ENCODE data around the gene RGR.

The RGR gene, protein sequence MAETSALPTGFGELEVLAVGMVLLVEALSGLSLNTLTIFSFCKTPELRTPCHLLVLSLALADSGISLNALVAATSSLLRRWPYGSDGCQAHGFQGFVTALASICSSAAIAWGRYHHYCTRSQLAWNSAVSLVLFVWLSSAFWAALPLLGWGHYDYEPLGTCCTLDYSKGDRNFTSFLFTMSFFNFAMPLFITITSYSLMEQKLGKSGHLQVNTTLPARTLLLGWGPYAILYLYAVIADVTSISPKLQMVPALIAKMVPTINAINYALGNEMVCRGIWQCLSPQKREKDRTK

DNA sequence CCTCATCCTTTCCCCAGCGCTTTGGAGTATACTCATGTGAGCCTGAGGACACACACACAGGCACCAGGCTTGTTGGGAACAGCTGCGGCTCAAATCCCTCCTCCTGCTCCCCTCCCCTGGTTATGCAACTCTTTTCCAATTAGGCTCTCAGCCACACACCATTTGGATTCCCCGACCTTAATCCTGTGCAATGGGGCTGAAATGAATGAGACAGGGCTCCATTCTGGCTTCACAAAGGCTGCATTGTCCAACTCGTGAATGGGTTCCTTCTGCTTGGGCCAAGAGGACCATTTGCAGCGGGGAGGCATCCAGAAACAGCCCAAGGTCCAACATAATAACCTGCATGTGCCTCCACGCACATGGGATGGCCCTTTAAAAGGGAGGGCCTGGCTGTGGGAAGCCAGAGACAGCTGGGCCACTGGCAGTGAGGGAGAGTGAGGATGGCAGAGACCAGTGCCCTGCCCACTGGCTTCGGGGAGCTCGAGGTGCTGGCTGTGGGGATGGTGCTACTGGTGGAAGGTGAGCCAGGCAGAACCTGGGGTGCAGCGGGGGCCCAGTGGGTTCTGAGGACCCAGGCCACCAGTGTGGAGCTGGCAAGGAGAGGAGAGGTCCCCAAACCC, at the start of gene RGR:
Gene RGR, plus strand, starts transcription at position 403 of the 620 bp plus-strand sequence. Its CDS starts 38 bp downstream, at position 441.
- Histone ChIP-seq H3K4me2 (no peak within 1 kb of the TSS), H3K36me3 (no peaks in the 10 kb centered on the region), H3K4me1 (no peaks in the 10 kb centered on the region), H4K20me1 (no peaks in the 10 kb centered on the region), H3K4me3 (no peak within 1 kb of the TSS), H3K9ac (no peak within 1 kb of the TSS), H3K27me3 (no peaks in the 10 kb centered on the region), H3K9me3 (replicated peaks in 1 of 11) (no peaks in the 10 kb centered on the region), H3K27ac (no peak within 1 kb of the TSS)
- TF ChIP-seq Cebpa-rat (IDR thresholded peaks at IDR 0.05), result no peak

DNA sequence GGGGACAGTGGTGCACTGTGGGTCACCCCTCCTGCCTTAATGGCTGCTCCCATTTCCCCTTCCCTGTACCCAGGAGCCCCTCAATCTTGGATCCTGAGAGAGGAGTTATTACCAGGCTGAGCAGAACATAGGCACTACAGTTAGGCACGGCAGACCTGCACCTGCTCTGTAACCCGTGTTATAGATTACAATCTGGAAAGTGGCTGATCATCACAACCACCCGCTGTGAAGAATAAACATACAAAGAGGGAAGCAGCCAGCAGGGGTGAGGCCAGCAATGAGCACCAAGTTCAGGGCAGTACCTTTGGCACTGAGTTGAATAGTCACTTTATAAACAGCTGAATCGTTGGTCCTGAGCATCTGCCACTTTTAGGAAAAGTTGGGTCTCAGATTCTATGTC, 48.8 kb upstream of the RGR start:
- H3K9me3 ChIP-seq (replicated peaks in 1 of 11), result peaks cover 0 to 5% (median 0%) of the 10 kb centered on the region in 11 experiments; a peak in 1 of 22 replicates
- no peaks in the 10 kb centered on the region for H3K36me3 ChIP-seq
- TF ChIP-seq Cebpa-rat (IDR thresholded peaks at IDR 0.05), result no peak
- no peak overlapping the region for H3K4me2 ChIP-seq
- H3K27me3 ChIP-seq, result peaks cover 36 to 51% (median 45%) of the 10 kb centered on the region in 11 experiments
- H3K9ac ChIP-seq, result no peak overlapping the region
- no peak overlapping the region for H3K4me3 ChIP-seq
- H3K27ac ChIP-seq, result no peak overlapping the region
- peaks cover 0 to 1% (median 0%) of the 10 kb centered on the region in 10 experiments; a peak in 4 of 20 replicates for H3K4me1 ChIP-seq
- H4K20me1 ChIP-seq, result peaks cover 0 to 8% (median 0%) of the 10 kb centered on the region in 11 experiments; a peak in 2 of 22 replicates

DNA sequence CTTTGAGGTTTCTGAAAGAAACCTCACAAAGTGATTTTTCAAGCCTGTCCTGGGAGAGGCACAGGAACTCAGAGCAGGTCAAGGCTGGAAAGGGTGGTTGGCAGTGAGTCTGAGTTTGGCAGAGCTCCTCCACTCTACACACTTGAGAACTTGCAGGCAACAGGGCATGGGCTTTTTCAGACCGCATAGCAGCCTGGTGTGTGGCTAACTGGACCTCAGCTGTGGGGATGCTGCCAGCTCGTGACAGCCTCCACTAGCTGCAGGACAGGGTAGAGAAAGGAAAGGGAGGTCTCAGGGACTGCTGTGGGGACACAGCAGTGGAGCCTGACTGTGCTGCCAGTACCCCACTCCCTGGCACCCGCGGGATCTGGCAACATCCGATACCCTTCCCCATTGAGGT, 47.9 kb upstream of the RGR start:
- no peaks in the 10 kb centered on the region for H3K36me3 ChIP-seq
- H3K9me3 ChIP-seq (replicated peaks in 1 of 11), result peaks cover 0 to 5% (median 0%) of the 10 kb centered on the region in 11 experiments; a peak in 1 of 22 replicates
- H3K27ac ChIP-seq, result no peak overlapping the region
- no peak overlapping the region for H3K4me3 ChIP-seq
- peaks cover 0 to 8% (median 0%) of the 10 kb centered on the region in 11 experiments; a peak in 2 of 22 replicates for H4K20me1 ChIP-seq
- TF ChIP-seq Cebpa-rat (IDR thresholded peaks at IDR 0.05), result no peak
- H3K4me2 ChIP-seq, result no peak overlapping the region
- peaks cover 36 to 51% (median 45%) of the 10 kb centered on the region in 11 experiments for H3K27me3 ChIP-seq
- H3K9ac ChIP-seq, result no peak overlapping the region
- peaks cover 0 to 7% (median 0%) of the 10 kb centered on the region in 10 experiments; a peak in 4 of 20 replicates for H3K4me1 ChIP-seq

DNA sequence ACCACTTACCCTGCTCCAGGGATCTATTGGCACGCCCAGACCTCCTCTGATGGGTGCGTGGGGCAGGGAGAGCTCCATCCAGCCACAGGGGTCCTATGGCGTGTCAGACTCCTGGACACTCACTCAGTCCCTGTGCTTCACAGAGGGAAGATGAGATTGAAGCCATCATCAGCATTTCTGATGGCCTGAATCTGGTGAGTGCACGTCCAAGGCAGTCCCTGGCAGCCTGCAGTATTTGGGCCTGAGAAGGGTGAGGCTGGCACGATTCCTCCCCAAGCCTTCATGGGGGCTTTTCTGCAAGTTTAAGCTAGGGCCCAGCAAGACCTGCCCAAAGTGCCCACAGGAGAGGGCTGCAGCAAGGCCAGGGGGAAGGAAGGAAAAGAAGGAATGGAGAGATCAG, 47.2 kb upstream of the RGR start:
- Histone ChIP-seq H3K4me2 (no peak overlapping the region), H3K9ac (no peak overlapping the region), H3K9me3 (replicated peaks in 1 of 11) (peaks cover 0 to 5% (median 0%) of the 10 kb centered on the region in 11 experiments; a peak in 1 of 22 replicates), H3K4me3 (no peak overlapping the region), H3K36me3 (no peaks in the 10 kb centered on the region), H3K27ac (no peak overlapping the region), H3K4me1 (peaks cover 0 to 7% (median 0%) of the 10 kb centered on the region in 10 experiments; a peak in 4 of 20 replicates), H3K27me3 (peaks cover 36 to 47% (median 43%) of the 10 kb centered on the region in 11 experiments), H4K20me1 (peaks cover 0 to 8% (median 0%) of the 10 kb centered on the region in 11 experiments; a peak in 2 of 22 replicates)
- TF ChIP-seq Cebpa-rat (IDR thresholded peaks at IDR 0.05), result no peak

DNA sequence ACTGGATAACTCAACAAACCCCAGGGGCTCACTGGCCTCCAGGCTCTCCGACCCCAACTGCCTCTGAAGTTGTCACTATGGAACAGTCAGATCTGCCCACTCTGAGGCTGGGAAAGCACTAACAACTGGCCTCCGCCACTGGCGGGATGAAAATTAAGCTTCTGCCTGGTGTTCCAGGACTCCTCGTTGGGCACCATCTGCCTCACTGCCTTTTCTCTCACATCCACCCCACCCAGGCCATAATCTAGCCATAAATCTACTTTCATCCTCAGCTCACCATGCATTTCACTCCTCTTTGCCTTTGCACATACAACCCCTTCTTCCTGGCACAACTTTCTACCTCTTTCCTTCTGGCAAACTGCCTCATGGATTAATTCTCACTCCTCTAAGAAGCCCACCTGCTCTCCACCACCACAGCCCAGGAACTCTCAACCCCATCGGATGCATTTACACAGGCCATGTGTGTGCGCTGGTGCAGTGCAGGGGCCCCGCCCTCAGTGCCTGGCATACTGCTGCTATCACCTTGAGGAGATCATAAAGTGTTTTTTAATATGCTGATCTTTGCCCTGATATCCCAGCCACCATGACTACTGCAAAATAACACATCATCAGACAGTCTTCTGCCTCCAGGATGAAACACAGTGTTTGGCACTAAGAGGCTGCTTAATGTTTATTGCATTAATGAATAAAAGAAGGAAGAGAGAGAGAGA, 46.5 kb upstream of the RGR start:
- Histone ChIP-seq H3K27me3 (peaks cover 30 to 40% (median 36%) of the 10 kb centered on the region in 11 experiments), H3K36me3 (no peaks in the 10 kb centered on the region), H4K20me1 (peaks cover 0 to 8% (median 0%) of the 10 kb centered on the region in 11 experiments; a peak in 2 of 22 replicates), H3K4me2 (no peak overlapping the region), H3K9me3 (replicated peaks in 1 of 11) (peaks cover 0 to 5% (median 0%) of the 10 kb centered on the region in 11 experiments; a peak in 1 of 22 replicates), H3K4me3 (no peak overlapping the region), H3K4me1 (peaks cover 0 to 7% (median 0%) of the 10 kb centered on the region in 10 experiments; a peak in 4 of 20 replicates), H3K9ac (no peak overlapping the region), H3K27ac (no peak overlapping the region)
- no peak for TF ChIP-seq Cebpa-rat (IDR thresholded peaks at IDR 0.05)

DNA sequence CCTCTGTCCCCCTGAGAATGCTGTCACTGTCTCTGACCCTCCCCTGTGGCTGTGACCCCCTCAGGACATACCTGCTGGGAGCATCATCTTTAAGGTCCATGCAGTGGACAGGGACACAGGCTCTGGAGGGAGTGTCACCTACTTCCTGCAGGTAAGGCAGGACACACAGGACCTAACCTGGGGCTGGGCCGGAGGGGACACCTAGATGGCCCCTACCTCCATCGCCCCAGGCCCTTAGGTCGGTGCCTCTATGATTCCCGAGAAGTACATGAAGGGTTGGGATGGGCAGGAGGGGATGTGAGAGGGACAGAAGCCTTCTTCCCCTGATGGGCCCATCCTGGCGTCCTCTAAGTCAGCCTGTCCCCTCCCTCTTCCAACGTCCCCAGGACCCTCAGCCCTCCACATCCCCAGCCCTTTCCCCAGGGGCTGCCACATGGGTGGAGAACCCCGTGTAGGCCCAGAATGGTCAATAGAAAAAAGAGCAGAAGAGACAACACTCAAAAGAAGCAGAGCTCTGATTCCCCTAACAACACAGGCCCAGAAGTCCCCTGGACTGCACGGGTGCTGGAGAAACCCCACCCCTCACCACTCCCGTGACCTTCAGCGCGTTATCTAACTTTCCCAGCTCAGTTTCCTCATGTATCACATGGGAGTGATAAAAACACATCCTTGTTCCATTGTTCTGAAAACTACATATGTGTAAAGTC, 44.2 kb upstream of the RGR start:
- Histone ChIP-seq H3K9me3 (replicated peaks in 1 of 11) (no peaks in the 10 kb centered on the region), H3K36me3 (no peaks in the 10 kb centered on the region), H3K9ac (0 out of 22 replicates have a peak overlapping the region, but pooled peaks of 1 of the 11 experiments have one; percentile 13), H3K27ac (no peak overlapping the region), H3K27me3 (peaks cover 7 to 17% (median 12%) of the 10 kb centered on the region in 11 experiments), H3K4me2 (peak overlapping the region in 1 of 11 experiments; percentile 5; a peak in 1 of 22 replicates), H3K4me1 (peaks cover 0 to 7% (median 0%) of the 10 kb centered on the region in 10 experiments; a peak in 3 of 20 replicates), H4K20me1 (no peaks in the 10 kb centered on the region), H3K4me3 (no peak overlapping the region)
- no peak for TF ChIP-seq Cebpa-rat (IDR thresholded peaks at IDR 0.05)

DNA sequence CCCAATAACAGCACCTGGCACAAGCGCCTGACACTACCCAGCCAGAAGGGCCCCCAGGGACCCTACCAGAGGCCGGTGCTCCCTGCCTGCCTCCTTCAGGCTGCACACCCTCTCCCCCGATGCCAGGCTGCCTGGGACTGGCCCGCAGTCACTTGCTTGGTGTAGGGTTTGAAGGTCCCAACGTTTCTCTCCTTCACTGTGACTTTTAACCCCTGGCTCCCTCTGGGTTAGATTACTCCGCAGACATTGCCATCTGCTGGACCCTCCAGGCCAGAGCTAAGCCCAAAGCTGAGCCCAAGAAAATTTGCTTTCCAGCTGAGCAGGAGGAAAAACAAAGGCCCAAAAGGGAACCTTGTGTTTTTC, 43.6 kb upstream of the RGR start:
- Histone ChIP-seq H3K27me3 (peaks cover 2 to 11% (median 7%) of the 10 kb centered on the region in 11 experiments; a peak in 15 of 22 replicates), H3K4me3 (no peak overlapping the region), H3K27ac (no peak overlapping the region), H3K9me3 (replicated peaks in 1 of 11) (no peaks in the 10 kb centered on the region), H3K4me1 (peaks cover 0 to 7% (median 0%) of the 10 kb centered on the region in 10 experiments; a peak in 3 of 20 replicates), H3K4me2 (peak overlapping the region in 1 of 11 experiments; percentile 5; a peak in 1 of 22 replicates), H3K36me3 (no peaks in the 10 kb centered on the region), H4K20me1 (no peaks in the 10 kb centered on the region), H3K9ac (0 out of 22 replicates have a peak overlapping the region, but pooled peaks of 1 of the 11 experiments have one; percentile 13)
- TF ChIP-seq Cebpa-rat (IDR thresholded peaks at IDR 0.05), result no peak

DNA sequence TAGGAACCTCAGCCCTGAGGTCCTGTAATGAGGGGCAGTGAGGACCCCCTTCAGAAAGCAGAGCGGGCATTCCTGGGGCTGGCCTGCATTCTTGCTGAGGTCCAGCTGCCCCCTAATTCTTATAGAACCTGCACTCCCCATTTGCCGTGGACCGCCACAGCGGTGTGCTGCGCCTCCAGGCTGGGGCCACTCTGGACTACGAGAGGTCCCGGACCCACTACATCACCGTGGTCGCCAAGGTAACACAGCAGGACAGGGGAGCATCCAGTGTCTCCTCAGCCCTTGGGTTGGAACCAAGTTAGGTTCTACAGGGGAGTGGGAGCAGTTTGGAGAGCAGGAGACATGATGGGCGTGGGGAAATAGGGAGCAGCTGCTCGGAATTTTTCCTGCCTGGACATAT, 43.2 kb upstream of the RGR start:
- Histone ChIP-seq H3K27me3 (peaks cover 0 to 7% (median 2%) of the 10 kb centered on the region in 11 experiments; a peak in 7 of 22 replicates), H4K20me1 (no peaks in the 10 kb centered on the region), H3K9me3 (replicated peaks in 1 of 11) (no peaks in the 10 kb centered on the region), H3K36me3 (no peaks in the 10 kb centered on the region), H3K4me1 (peaks cover 0 to 7% (median 0%) of the 10 kb centered on the region in 10 experiments; a peak in 3 of 20 replicates), H3K4me3 (no peak overlapping the region), H3K27ac (no peak overlapping the region), H3K4me2 (0 out of 22 replicates have a peak overlapping the region, but pooled peaks of 1 of the 11 experiments have one; percentile 5), H3K9ac (no peak overlapping the region)
- TF ChIP-seq Cebpa-rat (IDR thresholded peaks at IDR 0.05), result no peak
